ENCODE results near the gene GALNT10.
A peak's percentile ranks its signal among the peaks of the same experiment; 100 is the strongest.

The GALNT10 gene

GRCh38 chr5:154236536-154237375, 46.2 kb downstream of the GALNT10 start:
- ATAC-seq (no peak), DNase-seq (peak; percentile 25)

- ATAC-seq = no peak
- DNase-seq = no peak
Measured at GRCh38 chr5:154237376-154237743, 46.8 kb downstream of the GALNT10 start.

DNA sequence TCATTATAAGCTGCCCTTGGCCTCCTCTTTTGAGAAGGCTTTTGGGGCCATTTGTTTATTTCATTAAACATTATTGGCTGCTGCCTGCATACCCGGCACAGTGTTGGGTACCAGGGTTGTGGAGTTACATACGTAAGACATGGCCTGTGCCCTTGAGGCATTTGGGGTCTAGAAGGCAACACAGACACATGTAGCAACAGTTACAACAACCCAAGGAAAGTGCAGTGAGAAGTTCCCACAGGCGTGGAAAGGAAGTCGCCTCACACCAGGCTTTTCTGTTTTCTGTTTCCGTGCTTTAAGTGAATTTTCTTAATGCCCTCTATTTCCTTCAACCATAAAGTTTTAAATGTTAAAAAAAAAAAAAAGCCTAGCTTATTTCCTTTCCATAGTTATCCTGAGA, 47.4 kb downstream of the GALNT10 start:
- DNase-seq (no peak), ATAC-seq (no peak)

- ATAC-seq (no peak), DNase-seq (no peak)
Measured at GRCh38 chr5:154238776-154239481, 48.4 kb downstream of the GALNT10 start.

DNA sequence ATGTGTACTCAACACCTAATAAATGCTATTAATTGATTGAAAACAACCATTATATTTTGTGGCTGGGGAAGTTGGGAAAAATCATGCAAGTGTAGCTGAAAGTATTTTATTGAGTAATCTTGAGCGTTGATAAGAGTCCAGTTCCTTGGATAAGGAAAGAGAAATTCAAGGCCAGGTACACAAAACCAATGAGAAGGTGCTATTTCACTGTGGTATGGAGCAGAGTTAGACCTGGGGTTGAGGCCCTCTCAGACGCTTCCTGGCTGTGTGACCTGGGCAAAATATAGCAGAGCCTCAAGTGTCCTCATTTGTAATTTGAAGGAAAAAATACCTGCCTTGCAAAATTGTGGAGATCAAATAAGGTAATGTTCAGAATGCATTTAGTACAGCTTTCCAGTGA, 50.1 kb downstream of the GALNT10 start:
- no peak for DNase-seq
- ATAC-seq = no peak

DNA sequence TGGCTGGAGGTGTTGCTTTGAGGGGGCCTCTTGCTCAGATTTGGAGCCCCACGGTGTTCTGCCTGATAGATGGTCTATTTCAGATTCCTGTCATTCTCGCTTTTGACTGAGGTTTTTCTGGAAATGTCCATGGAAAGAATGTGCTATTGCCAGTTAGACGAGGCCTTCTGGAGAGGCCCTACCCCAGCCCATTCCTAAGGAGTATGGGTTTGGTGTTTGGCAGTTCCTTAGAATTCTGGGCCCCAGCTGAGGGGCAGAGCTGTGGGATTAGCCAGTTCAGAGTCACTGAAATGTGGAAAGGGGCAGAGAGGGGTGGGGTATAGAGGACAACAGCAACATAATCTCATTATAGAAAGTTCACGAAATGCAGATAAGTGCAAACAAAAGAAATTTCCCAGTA, 50.5 kb downstream of the GALNT10 start:
- no peak for ATAC-seq
- no peak for DNase-seq

DNA sequence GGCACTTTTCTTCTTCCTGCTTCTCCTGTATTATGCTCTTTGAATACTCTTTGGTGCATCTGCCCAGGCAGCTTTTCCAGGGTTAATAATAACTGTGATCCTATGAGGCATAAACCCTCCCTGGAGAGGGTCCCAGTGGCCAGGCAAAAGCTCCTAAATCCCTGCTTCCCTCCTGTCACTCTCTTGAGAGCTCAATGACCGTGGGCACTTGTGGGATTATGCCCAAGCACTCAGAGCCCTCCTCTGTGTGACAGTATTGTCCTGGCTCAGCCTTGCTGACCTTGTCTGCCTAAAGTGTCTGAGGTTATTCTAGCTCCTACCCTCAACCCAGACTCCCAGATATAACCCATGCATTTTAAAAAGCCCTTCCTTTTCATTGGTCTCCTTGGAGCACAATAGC, 51.9 kb downstream of the GALNT10 start:
- no peak for DNase-seq
- ATAC-seq = no peak

- peak; percentile 40 for ATAC-seq
Measured at GRCh38 chr5:154242964-154243376, 52.4 kb downstream of the GALNT10 start.

DNA sequence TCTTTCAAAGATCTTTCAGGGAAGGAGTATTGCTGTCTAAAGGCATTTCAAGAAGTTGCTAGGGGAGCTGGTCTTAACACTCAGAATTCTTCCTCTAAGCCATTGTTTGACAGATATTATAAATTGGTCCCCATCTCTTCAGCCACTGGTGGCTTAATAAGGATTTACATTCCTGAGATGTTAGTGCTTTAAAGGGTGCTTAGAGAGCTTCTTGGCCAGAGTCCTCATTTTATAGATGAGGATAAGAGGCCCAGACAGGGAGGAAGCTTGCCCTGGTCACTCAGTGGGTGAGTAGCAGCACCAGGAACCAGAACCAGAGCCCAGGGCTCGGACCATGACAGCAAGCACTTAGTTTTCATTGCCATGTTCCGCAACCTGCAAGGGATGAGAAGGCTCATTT, 53.2 kb downstream of the GALNT10 start:
- ATAC-seq (no peak), DNase-seq (no peak)

More at GRCh38 chr5:154242964-154243376, 52.4 kb downstream of the GALNT10 start:
- DNase-seq = no peak

DNA sequence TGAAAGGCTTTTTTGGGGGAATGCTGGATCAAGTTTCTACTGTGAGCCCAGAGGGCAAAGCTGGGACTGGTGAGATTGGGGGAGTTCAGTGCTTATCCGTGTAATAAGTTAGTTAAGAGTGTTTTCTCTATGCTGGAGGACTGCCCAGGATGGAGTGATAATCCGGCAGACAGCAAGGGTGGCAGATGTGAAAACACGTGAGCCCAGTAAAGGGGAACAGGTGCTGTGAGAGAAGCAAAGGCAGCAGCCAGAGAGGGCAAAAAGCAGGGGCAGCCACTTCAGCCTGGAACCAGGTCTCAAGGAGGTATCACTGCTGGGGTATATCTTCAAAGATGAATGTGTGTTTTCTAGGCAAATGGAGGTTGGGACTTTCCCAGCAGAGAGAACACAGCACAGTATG, 53.9 kb downstream of the GALNT10 start:
- no peak for DNase-seq
- no peak for ATAC-seq

DNA sequence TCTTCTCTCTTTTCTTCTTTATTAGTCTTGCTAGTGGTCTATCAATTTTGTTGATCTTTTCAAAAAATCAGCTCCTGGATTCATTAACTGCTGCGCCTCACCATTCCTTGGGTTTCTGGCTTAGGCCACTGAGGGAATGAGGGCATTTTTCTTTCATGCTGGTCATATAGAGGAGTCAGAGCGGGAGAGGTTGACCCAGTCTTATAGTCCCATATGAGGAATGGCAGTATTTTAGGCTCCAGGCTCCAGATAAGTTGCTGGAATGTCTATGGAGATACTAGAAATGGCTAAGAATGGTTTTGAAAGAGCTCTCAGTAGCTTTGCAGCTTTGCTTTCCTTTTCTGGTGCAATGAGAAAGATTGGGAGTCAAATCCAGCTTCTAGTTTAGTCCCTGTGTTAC, 58.2 kb downstream of the GALNT10 start:
- no peak for ATAC-seq
- no peak for DNase-seq

GRCh38 chr5:154249826-154250225, 59.3 kb downstream of the GALNT10 start:
- no peak for ATAC-seq

GRCh38 chr5:154251529-154251928, 61.0 kb downstream of the GALNT10 start:
- DNase-seq = no peak
- no peak for ATAC-seq

More at GRCh38 chr5:154249826-154250225, 59.3 kb downstream of the GALNT10 start:
- DNase-seq = no peak

- DNase-seq (no peak), ATAC-seq (no peak)
Measured at GRCh38 chr5:154253807-154254206, 63.3 kb downstream of the GALNT10 start.

- DNase-seq = no peak
- no peak for ATAC-seq
Measured at GRCh38 chr5:154254896-154255295, 64.4 kb downstream of the GALNT10 start.

GRCh38 chr5:154257046-154257445, 66.5 kb downstream of the GALNT10 start:
- DNase-seq (no peak), ATAC-seq (no peak)

DNA sequence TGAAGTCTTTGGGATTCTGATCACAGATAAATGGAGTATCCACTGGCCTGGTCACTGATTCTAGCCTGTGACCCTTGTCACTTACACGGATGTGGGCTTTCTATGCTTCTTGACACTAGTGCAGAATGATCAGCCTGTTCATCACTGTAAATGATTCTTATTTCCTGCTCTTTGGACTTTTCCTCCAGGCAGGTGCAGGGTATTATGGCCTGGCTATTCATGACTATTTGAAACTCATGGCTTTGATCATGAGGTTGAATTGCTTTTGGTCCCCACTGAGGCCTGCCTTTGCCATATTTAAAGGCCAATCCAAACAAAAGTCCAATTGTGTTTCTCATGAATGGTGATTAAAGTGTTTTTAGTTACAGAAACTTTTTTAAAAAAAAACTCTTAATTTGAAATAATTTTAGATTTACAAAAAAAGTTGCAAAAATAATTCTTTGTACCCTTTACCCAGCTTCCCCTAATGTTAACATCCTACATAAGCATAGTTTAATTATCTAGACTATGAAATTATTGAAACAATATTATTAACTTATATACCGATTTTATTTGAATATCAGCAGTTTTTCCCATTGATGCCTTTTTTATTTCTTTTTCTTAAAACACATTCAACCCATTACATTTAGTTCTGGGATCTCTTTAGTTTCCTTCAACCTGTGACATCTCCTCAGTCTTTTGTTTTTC, 68.1 kb downstream of the GALNT10 start:
- ATAC-seq (no peak), DNase-seq (no peak)

DNA sequence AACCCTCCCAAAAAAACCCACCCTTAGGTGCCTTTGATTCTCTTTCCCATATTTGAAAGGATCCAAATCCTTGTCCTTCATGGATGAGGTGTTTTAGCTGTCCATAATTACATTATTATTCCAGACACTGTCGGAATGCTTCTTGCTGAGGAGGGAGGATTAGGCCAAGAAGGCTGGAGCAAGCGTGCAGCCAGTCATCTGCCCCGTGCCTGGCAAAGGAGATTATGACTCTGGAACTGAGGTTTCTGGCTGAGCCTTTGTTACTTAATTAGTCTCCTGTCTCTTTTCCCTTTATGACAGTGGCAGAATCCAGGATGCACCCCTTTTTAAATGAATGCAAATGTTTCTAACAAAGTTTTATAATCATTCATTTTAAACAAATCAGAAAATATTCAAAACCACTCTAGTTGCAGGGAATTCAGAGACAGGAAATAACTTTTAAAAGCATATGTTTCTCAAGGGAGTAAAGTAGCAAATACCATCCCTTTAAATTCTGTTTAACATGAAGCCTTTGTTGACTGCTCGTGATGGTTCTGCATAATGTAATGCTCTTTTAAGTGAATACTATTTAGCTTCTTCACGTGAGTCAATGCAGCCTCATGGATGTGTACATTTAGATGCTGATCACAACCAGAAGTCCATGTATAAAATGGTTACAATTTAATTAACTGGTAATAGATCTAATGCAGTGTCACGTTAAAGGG, 69.8 kb downstream of the GALNT10 start:
- DNase-seq = no peak
- no peak for ATAC-seq

DNA sequence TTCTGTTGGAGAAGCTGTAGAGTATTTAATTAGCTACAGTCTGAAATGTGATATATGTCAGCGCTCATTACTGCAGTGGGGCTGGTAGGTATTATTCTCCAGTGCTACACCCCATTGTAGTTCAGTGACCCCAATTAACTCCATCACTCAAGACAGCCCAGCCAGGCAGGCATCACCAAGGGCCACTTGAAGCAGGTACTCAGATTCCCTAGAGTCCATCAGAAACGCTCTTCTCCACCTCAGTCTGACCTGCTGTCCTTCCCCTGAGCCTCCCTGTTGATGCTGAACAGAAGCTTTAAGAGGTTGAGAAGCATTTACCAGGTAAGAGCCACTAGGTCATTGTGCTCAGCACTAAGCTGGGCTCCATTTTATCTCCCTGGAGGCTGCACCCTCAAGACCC, 71.8 kb downstream of the GALNT10 start:
- ATAC-seq = no peak
- no peak for DNase-seq

DNA sequence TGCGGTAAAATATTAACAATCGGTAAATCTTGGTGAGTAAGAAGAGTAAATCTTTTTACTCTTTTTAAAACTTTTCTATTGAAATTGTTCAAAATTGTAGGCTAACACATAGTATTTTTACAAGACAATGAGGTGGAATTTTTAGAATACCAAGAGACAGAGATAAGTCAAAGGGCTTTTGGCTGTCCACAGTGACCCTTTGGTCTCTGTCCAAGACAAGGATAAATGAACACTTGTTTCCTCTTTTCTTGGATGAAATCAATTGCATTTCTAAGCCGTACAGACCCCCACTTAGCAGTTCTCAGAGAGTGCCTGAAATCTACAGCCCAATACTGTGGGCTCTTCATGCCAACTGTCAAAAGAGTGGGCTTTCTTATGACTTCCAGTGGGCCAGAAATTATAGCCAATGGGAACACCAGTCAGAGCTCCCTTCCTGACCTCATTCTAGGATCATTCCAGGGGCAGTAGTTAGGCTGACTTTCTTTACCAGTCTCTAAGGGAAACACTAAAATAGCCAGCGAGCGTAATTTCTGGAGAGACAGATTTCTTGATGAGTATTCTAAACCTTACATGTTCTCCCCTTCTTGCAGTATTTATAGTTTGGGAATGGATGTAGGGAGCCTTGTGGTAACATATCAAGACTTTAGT, 74.1 kb downstream of the GALNT10 start:
- no peak for DNase-seq
- ATAC-seq = no peak

DNA sequence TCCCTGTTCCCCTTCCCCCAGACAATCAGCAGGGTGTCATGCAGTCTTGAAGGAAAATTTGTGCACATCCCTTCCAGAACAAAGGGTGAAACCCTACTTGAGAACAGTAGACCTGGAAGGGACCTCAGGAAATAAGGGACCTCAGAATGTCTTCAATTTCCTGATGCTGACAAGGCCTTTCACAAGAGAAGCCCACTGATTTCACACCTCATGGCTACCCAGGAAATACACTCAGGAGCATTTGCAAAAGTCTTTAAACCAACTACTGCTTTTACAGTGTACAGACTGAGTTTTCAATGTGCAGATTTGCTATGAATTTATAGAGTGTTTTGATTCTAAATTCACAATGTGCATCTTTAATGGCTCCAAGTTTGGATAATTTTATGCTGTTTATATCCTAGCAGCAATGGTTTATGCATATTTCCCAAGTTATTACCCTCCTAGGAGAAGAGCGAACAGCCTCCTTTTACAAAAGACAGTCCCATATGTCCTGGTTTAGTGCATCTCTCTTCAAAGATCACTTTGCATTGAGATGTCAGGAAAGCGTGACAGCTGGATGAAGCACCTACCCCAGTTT, 74.8 kb downstream of the GALNT10 start:
- no peak for DNase-seq
- ATAC-seq = no peak

- no peak for DNase-seq
- ATAC-seq = no peak
Measured at GRCh38 chr5:154267516-154267915, 77.0 kb downstream of the GALNT10 start.

All from stimulated activated naive CD8-positive, alpha-beta T cell treated with anti-CD3 and anti-CD28 coated beads, Interleukin-15, Interleukin-2, amounts not matched to agents 100 U/mL and 50 U/mL, for 24 hours (primary cell).